ENCODE results near the gene AXIN2. TPM values are rescaled to one million over a fixed set of nuclear protein-coding genes. Genes with fewer than 3 reads are reported as not detected.

Gene AXIN2
- total RNA-seq, 4 donors from 2014 or later: 17.6 to 87.6 (median 23.8) TPM

- DNase-seq: no peak
- WGBS, 2 donors (ENCODE audit: low coverage in 1 of 2): 97% methylated on average over 2 of the region's 2 CpGs; no CpG with 5 or more reads in 1 of the 2 donors
- TF ChIP-seq CTCF (IDR thresholded peaks at IDR 0.05): no peak
- intact Hi-C loops (cut with DNase I; ENCODE audit: low total_unique reads) (no loop called here), in situ Hi-C loops (cut with MboI; ENCODE audit: low pct_ligation_motif_present in 1 of 4, low pct_unique_long_range_greater_than_20kb in 1 of 4, low sequenced_read_pairs in 3 of 4) (no loop called here)
- H3K4me3 ChIP-seq: no peak overlapping the region
- H3K27ac ChIP-seq: no peak overlapping the region
- H3K9me3 ChIP-seq: no peaks in the 10 kb centered on the region
- H3K27me3 ChIP-seq: no peaks in the 10 kb centered on the region
- peaks cover 5 to 15% (median 11%) of the 10 kb centered on the region in 4 donors for H3K4me1 ChIP-seq
- H3K36me3 ChIP-seq: no peaks in the 10 kb centered on the region
These were observed 43.2 kb downstream of the AXIN2 start for GRCh38 chr17:65518256-65518655.

- intact Hi-C loops (cut with DNase I; ENCODE audit: low total_unique reads) (no loop called here), in situ Hi-C loops (cut with MboI; ENCODE audit: low pct_ligation_motif_present in 1 of 4, low pct_unique_long_range_greater_than_20kb in 1 of 4, low sequenced_read_pairs in 3 of 4) (no loop called here)
- 28 to 39% methylated on average over 12 to 16 of the region's 17 CpGs for WGBS, 2 donors (ENCODE audit: low coverage in 1 of 2)
- no peak for DNase-seq
- Histone ChIP-seq H3K27ac (peak overlapping the region in 3 of 4 donors; percentile 0 to 33 (median 2)), H3K9me3 (no peaks in the 10 kb centered on the region), H3K27me3 (no peaks in the 10 kb centered on the region), H3K36me3 (no peaks in the 10 kb centered on the region), H3K4me1 (peaks cover 5 to 15% (median 11%) of the 10 kb centered on the region in 4 donors), H3K4me3 (no peak overlapping the region)
- TF ChIP-seq CTCF (IDR thresholded peaks at IDR 0.05) (no peak), POLR2AphosphoS5 (IDR thresholded peaks at IDR 0.05) (no peak), POLR2A (IDR thresholded peaks at IDR 0.05) (no peak), EP300 (IDR thresholded peaks at IDR 0.05; ENCODE audit: low read depth) (no peak)
These were observed 45.2 kb downstream of the AXIN2 start for GRCh38 chr17:65515959-65516948.

- peaks cover 5 to 15% (median 11%) of the 10 kb centered on the region in 4 donors for H3K4me1 ChIP-seq
- no peaks in the 10 kb centered on the region for H3K27me3 ChIP-seq
- intact Hi-C loops (cut with DNase I; ENCODE audit: low total_unique reads) (no loop called here), in situ Hi-C loops (cut with MboI; ENCODE audit: low pct_ligation_motif_present in 1 of 4, low pct_unique_long_range_greater_than_20kb in 1 of 4, low sequenced_read_pairs in 3 of 4) (no loop called here)
- TF ChIP-seq CTCF (IDR thresholded peaks at IDR 0.05) (no peak), POLR2AphosphoS5 (IDR thresholded peaks at IDR 0.05) (no peak), POLR2A (IDR thresholded peaks at IDR 0.05) (no peak), EP300 (IDR thresholded peaks at IDR 0.05; ENCODE audit: low read depth) (no peak)
- no peaks in the 10 kb centered on the region for H3K36me3 ChIP-seq
- peak overlapping the region in 3 of 4 donors; percentile 0 to 33 (median 2) for H3K27ac ChIP-seq
- no peak for DNase-seq
- no peak overlapping the region for H3K4me3 ChIP-seq
- H3K9me3 ChIP-seq: no peaks in the 10 kb centered on the region
- 27 to 55% methylated on average over 4 to 6 of the region's 6 CpGs for WGBS, 2 donors (ENCODE audit: low coverage in 1 of 2)
These were observed 45.9 kb downstream of the AXIN2 start for GRCh38 chr17:65515512-65515911.

GRCh38 chr17:65514541-65514940, 46.9 kb downstream of the AXIN2 start:
- no peaks in the 10 kb centered on the region for H3K27me3 ChIP-seq
- TF ChIP-seq POLR2A (IDR thresholded peaks at IDR 0.05): no peak
- TF ChIP-seq EP300 (IDR thresholded peaks at IDR 0.05; ENCODE audit: low read depth): no peak
- no peak for TF ChIP-seq CTCF (IDR thresholded peaks at IDR 0.05)
- no peak for TF ChIP-seq POLR2AphosphoS5 (IDR thresholded peaks at IDR 0.05)
- in situ Hi-C loops (cut with MboI; ENCODE audit: low pct_ligation_motif_present in 1 of 4, low pct_unique_long_range_greater_than_20kb in 1 of 4, low sequenced_read_pairs in 3 of 4): no loop called here

More at GRCh38 chr17:65514541-65514940, 46.9 kb downstream of the AXIN2 start:
- H3K36me3 ChIP-seq: no peaks in the 10 kb centered on the region
- intact Hi-C loops (cut with DNase I; ENCODE audit: low total_unique reads): no loop called here
- no peak for DNase-seq
- peaks cover 5 to 15% (median 11%) of the 10 kb centered on the region in 4 donors for H3K4me1 ChIP-seq
- H3K9me3 ChIP-seq: no peaks in the 10 kb centered on the region
- WGBS, 2 donors (ENCODE audit: low coverage in 1 of 2): 49 to 83% methylated on average over 3 to 5 of the region's 5 CpGs
- H3K27ac ChIP-seq: no peak overlapping the region
- H3K4me3 ChIP-seq: no peak overlapping the region
